H9 (cell line): ENCODE results near the gene TMEM63C. TPM values are rescaled to one million over a fixed set of nuclear protein-coding genes. Genes with fewer than 3 reads are reported as not detected.

ENCODE experiments used
- DNase-seq: peaks from one replicate; pipeline ENCODE4 v3.0.0-alpha.2; 2017
- H2AFZ ChIP-seq: one replicate; pipeline ENCODE4 v1.6.1; 2013; ENCODE audit warnings: mild to moderate bottlenecking, low read length, control low read depth, moderate library complexity
- H2AK5ac ChIP-seq: 2 replicates; pipeline ENCODE4 v1.6.1; 2013; ENCODE audit warnings: low read length, control low read depth, mixed read lengths; ENCODE audit not compliant: insufficient read length
- H2BK120ac ChIP-seq: one replicate; pipeline ENCODE4 v1.6.1; 2013; ENCODE audit warnings: low read depth, mild to moderate bottlenecking, low read length, control low read depth, inconsistent platforms; ENCODE audit not compliant: poor library complexity, severe bottlenecking
- H2BK12ac ChIP-seq: 2 replicates; pipeline ENCODE4 v1.6.1; 2013; ENCODE audit warnings: low read length, control low read depth, mixed read lengths, low read depth; ENCODE audit not compliant: insufficient read length
- H2BK15ac ChIP-seq: 2 replicates; pipeline ENCODE4 v1.6.1; 2013; ENCODE audit warnings: low read depth, low read length, control low read depth
- H2BK20ac ChIP-seq: one replicate; pipeline ENCODE4 v1.6.1; 2013; ENCODE audit warnings: low read depth, mild to moderate bottlenecking, low read length, control low read depth, inconsistent platforms; ENCODE audit not compliant: poor library complexity, severe bottlenecking
- H2BK5ac ChIP-seq: 2 replicates; pipeline ENCODE4 v1.6.1; 2013; ENCODE audit warnings: low read length, control low read depth, mixed read lengths; ENCODE audit not compliant: insufficient read length
- H3K14ac ChIP-seq: 2 replicates; pipeline ENCODE4 v1.6.1; 2013; ENCODE audit warnings: low read length, control low read depth; ENCODE audit not compliant: insufficient read depth
- H3K18ac ChIP-seq: 2 replicates; pipeline ENCODE4 v1.6.1; 2013; ENCODE audit warnings: low read depth, mild to moderate bottlenecking, mixed read lengths, low read length, control low read depth; ENCODE audit not compliant: insufficient read length
- H3K23ac ChIP-seq: 2 replicates; pipeline ENCODE4 v1.6.1; 2013; ENCODE audit warnings: low read length, control low read depth, mixed read lengths, low read depth; ENCODE audit not compliant: insufficient read length
- H3K23me2 ChIP-seq: 2 replicates; pipeline ENCODE4 v1.6.1; 2013; ENCODE audit warnings: low read depth, mild to moderate bottlenecking, mixed read lengths, low read length, control low read depth; ENCODE audit not compliant: insufficient read length, poor library complexity, severe bottlenecking
- H3K27ac ChIP-seq: 2 replicates; pipeline ENCODE4 v1.5.1; 2013; ENCODE audit warnings: low read length, control low read depth, mixed read lengths, low read depth; ENCODE audit not compliant: insufficient read length
- H3K27me3 ChIP-seq: 2 replicates; pipeline ENCODE4 v1.6.1; 2013; ENCODE audit warnings: low read length, control low read depth, inconsistent platforms; ENCODE audit not compliant: insufficient read depth
- H3K4ac ChIP-seq: 2 replicates; pipeline ENCODE4 v1.6.1; 2013; ENCODE audit warnings: low read depth, mild to moderate bottlenecking, control low read depth, inconsistent platforms, low read length, moderate library complexity
- H3K4me1 ChIP-seq: 2 replicates; pipeline ENCODE4 v1.6.1; 2013; ENCODE audit warnings: low read length, control low read depth, inconsistent platforms; ENCODE audit not compliant: insufficient read depth
- H3K4me2 ChIP-seq: 2 replicates; pipeline ENCODE4 v1.6.1; 2013; ENCODE audit warnings: low read length, control low read depth, mixed read lengths; ENCODE audit not compliant: insufficient read length, insufficient read depth
- H3K56ac ChIP-seq: 2 replicates; pipeline ENCODE4 v1.6.1; 2013; ENCODE audit warnings: low read depth, mild to moderate bottlenecking, mixed read lengths, low read length, control low read depth; ENCODE audit not compliant: insufficient read length
- H3K79me1 ChIP-seq: 2 replicates; pipeline ENCODE4 v1.6.1; 2013; ENCODE audit warnings: low read depth, mild to moderate bottlenecking, moderate library complexity, low read length, control low read depth, inconsistent platforms; ENCODE audit not compliant: insufficient read depth, poor library complexity, severe bottlenecking
- H3K79me2 ChIP-seq: 2 replicates; pipeline ENCODE4 v1.6.1; 2013; ENCODE audit warnings: low read length, control low read depth, inconsistent platforms; ENCODE audit not compliant: insufficient read depth
- H3K9ac ChIP-seq: 2 replicates; pipeline ENCODE4 v1.6.1; 2013; ENCODE audit warnings: low read length, control low read depth, mixed read lengths; ENCODE audit not compliant: insufficient read length; ENCODE audit errors: extremely low read depth
- H3K9me3 ChIP-seq: one replicate; pipeline ENCODE4 v1.6.1; 2013; ENCODE audit warnings: low read depth, low read length, inconsistent platforms; ENCODE audit not compliant: control insufficient read depth
- H3T11ph ChIP-seq: one replicate; pipeline ENCODE4 v1.6.1; 2013; ENCODE audit warnings: mild to moderate bottlenecking, low read length, control low read depth, inconsistent platforms
- H4K20me1 ChIP-seq: one replicate; pipeline ENCODE4 v1.6.1; 2013; ENCODE audit not compliant: control insufficient read depth, insufficient read length, insufficient read depth
- H4K5ac ChIP-seq: 2 replicates; pipeline ENCODE4 v1.6.1; 2013; ENCODE audit warnings: low read depth, mild to moderate bottlenecking, mixed read lengths, low read length, control low read depth; ENCODE audit not compliant: insufficient read length
- H4K8ac ChIP-seq: replicated peaks from 2 replicates; pipeline ENCODE4 v1.6.1; 2013; ENCODE audit warnings: low read length, control low read depth, mixed read lengths, low read depth; ENCODE audit not compliant: insufficient read length
- H4K91ac ChIP-seq: 2 replicates; pipeline ENCODE4 v1.6.1; 2013; ENCODE audit warnings: low read depth, mild to moderate bottlenecking, moderate library complexity, mixed read lengths, low read length, control low read depth; ENCODE audit not compliant: insufficient read length
- H3K27ac Mint-ChIP-seq, 3 experiments: 2 replicates in 2 of 3; 3 replicates in 1 of 3; pipeline ENCODE4 v1.8.0; 2020 to 2021; ENCODE audit warnings: mixed read lengths in 3 of 3, mild to moderate bottlenecking in 1 of 3, moderate library complexity in 1 of 3
- H3K27me3 Mint-ChIP-seq: 2 replicates; pipeline ENCODE4 v1.8.0; 2021; ENCODE audit warnings: low read depth, mild to moderate bottlenecking, moderate library complexity, mixed read lengths
- H3K36me3 Mint-ChIP-seq, 3 experiments: 2 replicates in 2 of 3; 3 replicates in 1 of 3; pipeline ENCODE4 v1.8.0; 2020 to 2021; ENCODE audit warnings: low read depth in 3 of 3, mixed read lengths in 3 of 3; ENCODE audit not compliant: insufficient read depth in 1 of 3
- H3K4me1 Mint-ChIP-seq, 2 experiments: 2 replicates each; pipeline ENCODE4 v1.8.0; 2020; ENCODE audit warnings: mixed read lengths in 2 of 2
- H3K4me3 Mint-ChIP-seq, 2 experiments: 2 replicates in 1 of 2; 3 replicates in 1 of 2; pipeline ENCODE4 v1.8.0; 2020 to 2021; ENCODE audit warnings: mild to moderate bottlenecking in 2 of 2, mixed read lengths in 2 of 2, moderate library complexity in 1 of 2
- H3K9me3 Mint-ChIP-seq, 2 experiments: 2 replicates in 1 of 2; 3 replicates in 1 of 2; pipeline ENCODE4 v1.8.0; 2020; ENCODE audit warnings: mild to moderate bottlenecking in 2 of 2, mixed read lengths in 2 of 2, moderate library complexity in 1 of 2
- WGBS: extraction: QIAGEN DNeasy Blood & Tissue Kit; methylation state at CpG from one replicate; pipeline ENCODE4 v1.1.7; 2013; ENCODE audit warnings: missing lambda C conversion rate, low lambda C conversion rate, mixed read lengths; ENCODE audit not compliant: insufficient read length; ENCODE audit errors: extremely low coverage; 5-methylcytosine and 5-hydroxymethylcytosine counted together
- total RNA-seq: library from RNA; stranded (reverse); gene quantifications from 2 replicates; pipeline ENCODE4 v1.2.1, GENCODE V29; 2021
- TF ChIP-seq, protein P1 (sequence below): fragments of 200-600 bp; sonication (generic); conservative IDR thresholded peaks from 3 replicates; pipeline ENCODE4 v1.8.0; 2021; ENCODE audit warnings: antibody characterized with exemption, mild to moderate bottlenecking

Gene TMEM63C
- total RNA-seq, 1 experiment from 2014 or later = 2.2 TPM

DNA sequence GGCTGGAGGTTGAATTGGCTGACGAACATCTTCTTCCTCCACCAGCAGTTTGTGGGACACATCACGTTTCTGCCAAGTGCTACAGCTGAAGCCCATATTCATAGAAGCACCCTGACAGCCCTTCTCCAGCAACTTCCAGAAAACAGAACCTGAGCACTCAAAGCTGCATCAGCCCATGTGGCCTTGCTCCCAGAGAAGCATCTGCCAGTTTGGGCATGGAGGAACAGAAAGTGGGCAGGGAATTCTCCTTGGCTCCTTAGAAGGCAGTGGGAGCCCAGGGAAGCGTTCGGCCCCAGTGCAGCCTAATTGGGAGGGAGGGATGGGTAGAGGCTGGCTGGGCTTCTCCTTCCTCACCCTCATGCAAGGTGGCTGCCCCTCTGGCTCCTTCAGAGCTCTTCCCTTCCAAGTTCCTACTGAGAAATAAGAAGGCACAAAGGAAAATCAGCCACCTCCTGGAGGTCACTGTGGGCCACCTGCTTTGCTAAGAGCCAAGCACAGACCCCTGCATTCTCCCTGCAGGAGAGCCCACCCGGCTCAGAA, 93.5 kb downstream of the TMEM63C start:
- H2BK5ac ChIP-seq = no peak overlapping the region
- no CpG with 5 or more reads among the region's 5 CpGs for WGBS

More for the DNA sequence above, 93.5 kb downstream of the TMEM63C start:
- no peak overlapping the region for H3K9ac ChIP-seq
- no peak overlapping the region for H4K5ac ChIP-seq
- no peak overlapping the region for H4K91ac ChIP-seq
- H3K4me2 ChIP-seq = no peak overlapping the region
- peaks cover 0 to 6% of the 10 kb centered on the region in 2 experiments; a peak in 1 of 5 replicates for H3K9me3 Mint-ChIP-seq
- no peak overlapping the region for H3K56ac ChIP-seq
- H3K9me3 ChIP-seq = no peaks in the 10 kb centered on the region
- no peak for DNase-seq
- no peak overlapping the region for H2BK15ac ChIP-seq
- no peak overlapping the region for H3K14ac ChIP-seq
- TF ChIP-seq, protein P1, sequence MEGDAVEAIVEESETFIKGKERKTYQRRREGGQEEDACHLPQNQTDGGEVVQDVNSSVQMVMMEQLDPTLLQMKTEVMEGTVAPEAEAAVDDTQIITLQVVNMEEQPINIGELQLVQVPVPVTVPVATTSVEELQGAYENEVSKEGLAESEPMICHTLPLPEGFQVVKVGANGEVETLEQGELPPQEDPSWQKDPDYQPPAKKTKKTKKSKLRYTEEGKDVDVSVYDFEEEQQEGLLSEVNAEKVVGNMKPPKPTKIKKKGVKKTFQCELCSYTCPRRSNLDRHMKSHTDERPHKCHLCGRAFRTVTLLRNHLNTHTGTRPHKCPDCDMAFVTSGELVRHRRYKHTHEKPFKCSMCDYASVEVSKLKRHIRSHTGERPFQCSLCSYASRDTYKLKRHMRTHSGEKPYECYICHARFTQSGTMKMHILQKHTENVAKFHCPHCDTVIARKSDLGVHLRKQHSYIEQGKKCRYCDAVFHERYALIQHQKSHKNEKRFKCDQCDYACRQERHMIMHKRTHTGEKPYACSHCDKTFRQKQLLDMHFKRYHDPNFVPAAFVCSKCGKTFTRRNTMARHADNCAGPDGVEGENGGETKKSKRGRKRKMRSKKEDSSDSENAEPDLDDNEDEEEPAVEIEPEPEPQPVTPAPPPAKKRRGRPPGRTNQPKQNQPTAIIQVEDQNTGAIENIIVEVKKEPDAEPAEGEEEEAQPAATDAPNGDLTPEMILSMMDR = no peak
- H3K79me1 ChIP-seq = no peaks in the 10 kb centered on the region
- peaks cover 17% of the 10 kb centered on the region for H3K27me3 ChIP-seq
- H2BK120ac ChIP-seq = no peak overlapping the region
- no peak overlapping the region for H3K18ac ChIP-seq
- H2BK12ac ChIP-seq = no peak overlapping the region
- H4K8ac ChIP-seq = no peak overlapping the region
- H3T11ph ChIP-seq = no peak overlapping the region
- H3K36me3 Mint-ChIP-seq = peaks cover 5 to 10% (median 9%) of the 10 kb centered on the region in 3 experiments; a peak in 6 of 7 replicates
- no peaks in the 10 kb centered on the region for H3K4me1 ChIP-seq
- no peak overlapping the region for H3K4ac ChIP-seq
- peaks cover 10% of the 10 kb centered on the region for H3K23me2 ChIP-seq
- no peak overlapping the region for H3K27ac ChIP-seq
- H2AK5ac ChIP-seq = no peak overlapping the region
- no peak overlapping the region for H3K27ac Mint-ChIP-seq
- no peak overlapping the region for H2BK20ac ChIP-seq
- no peak overlapping the region for H2AFZ ChIP-seq
- no peak overlapping the region for H3K4me3 Mint-ChIP-seq
- H4K20me1 ChIP-seq = no peaks in the 10 kb centered on the region
- no peaks in the 10 kb centered on the region for H3K79me2 ChIP-seq
- no peak overlapping the region for H3K23ac ChIP-seq
- H3K4me1 Mint-ChIP-seq = peaks cover 4 to 17% of the 10 kb centered on the region in 2 experiments
- peaks cover 36% of the 10 kb centered on the region for H3K27me3 Mint-ChIP-seq
